ENCODE measurements around the gene OR10V1. TPM values are rescaled to one million over a fixed set of nuclear protein-coding genes. Genes with fewer than 3 reads are reported as not detected.

Gene OR10V1
- polyA plus RNA-seq, 2 of the 4 experiments (the other 2 are of a cell fraction) = not detected

DNA sequence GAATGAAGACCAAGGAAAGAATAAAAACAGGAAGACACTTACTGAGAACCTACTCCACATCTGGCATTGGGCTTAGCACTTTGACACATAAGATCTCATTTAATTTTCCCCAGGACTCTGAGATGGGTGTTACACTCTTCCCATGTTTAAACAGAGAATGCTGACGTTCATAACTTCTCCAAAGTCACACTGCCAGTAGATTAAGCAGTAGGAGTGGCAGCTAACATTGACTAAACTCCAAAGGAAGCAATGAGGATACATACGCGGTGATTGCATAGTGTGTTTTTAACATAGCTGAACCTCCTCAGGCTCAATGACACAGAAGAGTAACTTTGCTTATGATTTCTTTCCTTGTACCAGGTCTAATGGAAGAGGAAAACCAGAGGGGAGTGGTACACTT lies 14.5 kb upstream of the OR10V1 start (continued):
- no peak for TF ChIP-seq SMC3 (IDR thresholded peaks at IDR 0.05)
- TF ChIP-seq RAD21 (conservative IDR thresholded peaks at IDR 0.05 in 1 of 2, IDR thresholded peaks at IDR 0.05 in 1 of 2) = no peak
- TF ChIP-seq RARB (CRISPR knock-in tag; IDR thresholded peaks at IDR 0.05) = no peak
- TF ChIP-seq E2F6 (IDR thresholded peaks at IDR 0.05; ENCODE audit: borderline replicate concordance, low read depth) = no peak
- no peak for TF ChIP-seq JUNB (IDR thresholded peaks at IDR 0.05)
- no peak for TF ChIP-seq FOSL2 (IDR thresholded peaks at IDR 0.05)
- TF ChIP-seq FOSL2 (CRISPR knock-in tag; IDR thresholded peaks at IDR 0.05) = no peak
- TF ChIP-seq NFE2L2 (conservative IDR thresholded peaks at IDR 0.05; ENCODE audit: low read length) = no peak
- TF ChIP-seq HOXB5 (CRISPR knock-in tag; IDR thresholded peaks at IDR 0.05) = no peak
- TF ChIP-seq ZSCAN20 (CRISPR knock-in tag; IDR thresholded peaks at IDR 0.05) = no peak
- TF ChIP-seq EP300 (IDR thresholded peaks at IDR 0.05) = no peak
- no peak for TF ChIP-seq ESRRA (IDR thresholded peaks at IDR 0.05; ENCODE audit: borderline replicate concordance, low read length)
- no peak for TF ChIP-seq SREBF2 (IDR thresholded peaks at IDR 0.05)
- no peak for TF ChIP-seq POLR2AphosphoS2 (conservative IDR thresholded peaks at IDR 0.05; ENCODE audit: low read length)

- H3K27ac ChIP-seq = no peak overlapping the region
- ATAC-seq (no peak), DNase-seq (ENCODE audit: low read depth in 1 of 2, low spot score in 1 of 2) (no peak), FAIRE-seq (no peak)
- ChIA-PET POLR2A (no interaction called here), CTCF (interaction anchor here (5.0 kb wide), 1 partner anchor 27 kb away, joined by 17 read pairs; the partner anchor contains the start of gene STX3)
- no peaks in the 10 kb centered on the region for H3K4me1 ChIP-seq
- TF ChIP-seq GATA3 (IDR thresholded peaks at IDR 0.05; ENCODE audit: borderline replicate concordance) (no peak), POLR2AphosphoS2 (conservative IDR thresholded peaks at IDR 0.05; ENCODE audit: low read length) (no peak), E2F6 (IDR thresholded peaks at IDR 0.05; ENCODE audit: borderline replicate concordance, low read depth) (no peak), EHMT2 (IDR thresholded peaks at IDR 0.05; ENCODE audit: low read depth) (no peak), HOXA7 (CRISPR knock-in tag; IDR thresholded peaks at IDR 0.05) (no peak), ESRRA (IDR thresholded peaks at IDR 0.05; ENCODE audit: borderline replicate concordance, low read length) (no peak), JUNB (IDR thresholded peaks at IDR 0.05) (no peak), MYC (IDR thresholded peaks at IDR 0.05; ENCODE audit: borderline replicate concordance, low read length) (no peak)
- TF ChIP-seq, protein P1, sequence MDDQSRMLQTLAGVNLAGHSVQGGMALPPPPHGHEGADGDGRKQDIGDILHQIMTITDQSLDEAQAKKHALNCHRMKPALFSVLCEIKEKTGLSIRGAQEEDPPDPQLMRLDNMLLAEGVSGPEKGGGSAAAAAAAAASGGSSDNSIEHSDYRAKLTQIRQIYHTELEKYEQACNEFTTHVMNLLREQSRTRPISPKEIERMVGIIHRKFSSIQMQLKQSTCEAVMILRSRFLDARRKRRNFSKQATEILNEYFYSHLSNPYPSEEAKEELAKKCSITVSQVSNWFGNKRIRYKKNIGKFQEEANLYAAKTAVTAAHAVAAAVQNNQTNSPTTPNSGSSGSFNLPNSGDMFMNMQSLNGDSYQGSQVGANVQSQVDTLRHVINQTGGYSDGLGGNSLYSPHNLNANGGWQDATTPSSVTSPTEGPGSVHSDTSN (IDR thresholded peaks at IDR 0.05) = no peak
- H3K4me3 ChIP-seq = no peak overlapping the region
- H3K4me2 ChIP-seq = no peak overlapping the region
- WGBS (ENCODE audit: missing lambda C conversion rate) = 95% methylated on average over 1 of the region's 1 CpG
- H3K9me3 ChIP-seq = no peaks in the 10 kb centered on the region
Measured at GRCh38 chr11:59727426-59727825, 13.8 kb upstream of the OR10V1 start.

- H3K4me1 ChIP-seq = no peaks in the 10 kb centered on the region
- FAIRE-seq (no peak), DNase-seq (ENCODE audit: low read depth in 1 of 2, low spot score in 1 of 2) (no peak), ATAC-seq (no peak)
- POLR2A ChIA-PET = no interaction called here
- no peak overlapping the region for H3K27ac ChIP-seq
- no peak overlapping the region for H3K4me3 ChIP-seq
- WGBS (ENCODE audit: missing lambda C conversion rate) = 60% methylated on average over 3 of the region's 3 CpGs
- H3K9me3 ChIP-seq = no peaks in the 10 kb centered on the region
- H3K4me2 ChIP-seq = no peak overlapping the region
- CTCF ChIA-PET = interaction anchor here (0.6 kb wide), 1 partner anchor 55 kb away, joined by 3 read pairs; the partner anchor contains the start of gene PATL1
- TF ChIP-seq SREBF2 (IDR thresholded peaks at IDR 0.05) = no peak
- no peak for TF ChIP-seq NR3C1 (IDR thresholded peaks at IDR 0.05)
- TF ChIP-seq, protein P2, sequence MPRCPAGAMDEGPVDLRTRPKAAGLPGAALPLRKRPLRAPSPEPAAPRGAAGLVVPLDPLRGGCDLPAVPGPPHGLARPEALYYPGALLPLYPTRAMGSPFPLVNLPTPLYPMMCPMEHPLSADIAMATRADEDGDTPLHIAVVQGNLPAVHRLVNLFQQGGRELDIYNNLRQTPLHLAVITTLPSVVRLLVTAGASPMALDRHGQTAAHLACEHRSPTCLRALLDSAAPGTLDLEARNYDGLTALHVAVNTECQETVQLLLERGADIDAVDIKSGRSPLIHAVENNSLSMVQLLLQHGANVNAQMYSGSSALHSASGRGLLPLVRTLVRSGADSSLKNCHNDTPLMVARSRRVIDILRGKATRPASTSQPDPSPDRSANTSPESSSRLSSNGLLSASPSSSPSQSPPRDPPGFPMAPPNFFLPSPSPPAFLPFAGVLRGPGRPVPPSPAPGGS (IDR thresholded peaks at IDR 0.05) = no peak
- no peak for TF ChIP-seq EHF (CRISPR knock-in tag; IDR thresholded peaks at IDR 0.05)
- TF ChIP-seq HMGXB4 (CRISPR knock-in tag; IDR thresholded peaks at IDR 0.05; ENCODE audit: borderline replicate concordance) = no peak
- no peak for TF ChIP-seq CHD2 (IDR thresholded peaks at IDR 0.05; ENCODE audit: low read length, partially characterized antibody)
- no peak for TF ChIP-seq FOSL2 (IDR thresholded peaks at IDR 0.05)
- no peak for TF ChIP-seq FOSL2 (CRISPR knock-in tag; IDR thresholded peaks at IDR 0.05)
- no peak for TF ChIP-seq CBX2 (IDR thresholded peaks at IDR 0.05; ENCODE audit: borderline replicate concordance, low read depth)
- no peak for TF ChIP-seq GATA3 (IDR thresholded peaks at IDR 0.05; ENCODE audit: borderline replicate concordance)
- TF ChIP-seq, protein P1 (IDR thresholded peaks at IDR 0.05) = no peak
- no peak for TF ChIP-seq MYC (IDR thresholded peaks at IDR 0.05; ENCODE audit: borderline replicate concordance, low read length)
- no peak for TF ChIP-seq HDAC2 (IDR thresholded peaks at IDR 0.05)
- no peak for TF ChIP-seq ZSCAN20 (CRISPR knock-in tag; IDR thresholded peaks at IDR 0.05)
- TF ChIP-seq, protein P3, sequence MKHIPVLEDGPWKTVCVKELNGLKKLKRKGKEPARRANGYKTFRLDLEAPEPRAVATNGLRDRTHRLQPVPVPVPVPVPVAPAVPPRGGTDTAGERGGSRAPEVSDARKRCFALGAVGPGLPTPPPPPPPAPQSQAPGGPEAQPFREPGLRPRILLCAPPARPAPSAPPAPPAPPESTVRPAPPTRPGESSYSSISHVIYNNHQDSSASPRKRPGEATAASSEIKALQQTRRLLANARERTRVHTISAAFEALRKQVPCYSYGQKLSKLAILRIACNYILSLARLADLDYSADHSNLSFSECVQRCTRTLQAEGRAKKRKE (CRISPR knock-in tag; IDR thresholded peaks at IDR 0.05; ENCODE audit: low read depth) = no peak
- TF ChIP-seq KDM5A (IDR thresholded peaks at IDR 0.05) = no peak
Measured at GRCh38 chr11:59724066-59724465, 10.4 kb upstream of the OR10V1 start.
